HG03558 (cell line): Measurements from ENCODE around the gene DOHH.
"Not testable (repeated sequence)": the region's sequence is repeated elsewhere in the genome, so short reads cannot be mapped to it uniquely, and the experiment has no call there.

Experiments
- ATAC-seq: cut with Tn5 transposase; IDR thresholded peaks from one replicate; pipeline ENCODE4 v1.9.1; 2021; ENCODE audit warnings: moderate number of reproducible peaks; ENCODE audit not compliant: unreplicated experiment; ENCODE audit errors: extremely low read depth

DOHH gene

DNA sequence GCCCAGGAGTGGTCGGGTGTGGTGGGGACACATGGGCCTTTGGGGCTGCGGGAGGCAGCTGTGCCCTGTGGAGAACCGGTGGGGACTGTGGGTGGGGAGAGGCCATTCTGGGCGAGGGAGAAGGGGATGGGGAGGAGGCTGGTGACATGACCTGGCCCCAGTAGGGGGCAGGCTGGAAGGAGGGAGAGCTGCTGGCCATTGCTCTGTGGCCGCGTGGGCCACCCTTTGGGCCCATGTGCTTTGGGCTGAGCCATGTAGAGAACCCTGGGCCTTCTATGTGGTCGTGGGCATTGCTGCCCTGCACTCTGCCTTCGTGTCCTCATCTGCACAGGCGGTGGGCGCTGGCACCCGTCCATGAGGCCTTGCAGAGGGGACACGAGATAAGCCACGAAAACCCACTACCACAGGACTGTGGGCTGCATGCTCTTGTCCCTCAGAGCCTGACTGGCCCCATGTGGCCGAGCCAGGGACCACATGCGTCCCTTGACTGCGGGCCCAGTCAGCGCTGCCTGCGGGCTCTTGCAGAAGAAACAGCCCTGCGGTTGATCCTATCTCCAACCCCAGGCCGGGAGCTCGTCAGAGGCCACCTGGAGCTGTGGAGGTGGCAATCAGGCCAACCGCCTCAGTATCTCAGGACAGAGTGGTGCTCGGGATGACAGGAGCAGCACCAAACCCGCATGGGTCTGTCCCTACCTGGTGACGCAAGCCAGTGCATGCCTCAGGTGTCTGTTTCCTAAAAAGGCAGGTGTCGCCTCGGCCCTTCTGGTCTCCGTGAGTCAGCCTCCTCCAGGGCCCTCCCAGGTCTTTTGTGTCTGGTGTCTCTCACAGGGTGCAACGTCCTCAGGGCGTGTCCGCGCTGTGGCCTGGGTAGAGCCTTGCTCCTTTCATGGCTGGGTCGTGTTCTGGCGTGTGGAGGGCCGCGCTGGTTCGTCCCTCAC, 20.0 kb upstream of the DOHH start:
- no peak for ATAC-seq

DNA sequence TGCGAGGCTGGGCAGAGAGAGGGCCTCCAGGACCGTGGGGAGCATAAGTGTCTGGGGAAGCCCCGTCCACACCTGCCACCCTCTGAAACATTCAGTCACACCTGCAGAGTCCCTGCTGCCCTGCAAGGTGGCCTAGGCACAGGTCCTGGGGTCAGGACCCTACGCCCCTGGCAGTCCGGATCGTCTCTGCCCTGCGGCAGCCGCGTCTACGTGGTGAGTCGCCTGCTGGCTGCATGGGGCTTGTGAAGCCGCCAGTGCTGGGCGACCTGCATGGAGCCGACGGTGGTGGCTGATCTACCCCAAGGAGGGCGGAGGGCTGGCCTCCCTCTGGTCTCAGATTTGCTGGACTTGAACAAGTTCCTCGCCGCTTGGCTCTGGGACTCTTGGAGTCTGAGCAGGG, 18.7 kb upstream of the DOHH start:
- no peak for ATAC-seq

DNA sequence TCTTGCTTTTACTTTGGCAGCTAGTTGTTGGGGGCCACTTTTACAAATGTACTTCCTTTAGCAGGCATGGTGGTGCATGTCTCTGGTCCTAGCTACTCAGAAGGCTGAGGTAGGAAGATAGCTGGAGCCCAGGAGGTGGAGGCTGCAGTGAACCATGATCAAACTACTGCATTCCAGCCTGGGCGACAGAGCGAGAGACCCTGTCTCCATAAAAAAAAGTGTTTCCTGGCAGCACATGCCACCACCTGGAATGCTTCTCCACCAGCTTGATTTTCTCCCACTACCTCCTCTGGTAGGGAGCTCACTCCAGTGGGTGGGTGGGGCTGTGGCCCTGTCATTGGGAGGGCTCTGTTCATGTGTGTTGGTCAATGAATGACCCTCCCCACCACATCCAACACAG, 18.2 kb upstream of the DOHH start:
- no peak for ATAC-seq

DNA sequence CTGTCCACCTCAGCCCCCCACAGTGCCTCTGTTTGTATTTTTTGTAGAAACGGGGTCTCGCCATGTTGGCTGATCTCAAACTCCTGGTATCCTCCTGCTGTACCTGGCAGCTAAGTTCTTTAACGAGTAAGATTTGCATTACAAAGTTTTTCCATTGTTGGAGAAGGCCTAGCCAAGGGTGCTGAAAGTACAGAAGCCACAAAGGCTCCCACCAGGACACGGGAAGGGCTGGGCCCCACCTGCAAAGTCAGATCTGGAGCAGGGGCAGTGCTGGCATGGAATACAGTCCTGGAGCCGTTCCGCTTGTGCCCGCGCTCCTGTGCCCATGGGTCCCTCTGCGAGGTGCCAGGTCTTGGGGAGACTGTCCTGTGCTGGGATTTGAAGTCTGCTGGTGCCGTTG, 17.8 kb upstream of the DOHH start:
- ATAC-seq: no peak

DNA sequence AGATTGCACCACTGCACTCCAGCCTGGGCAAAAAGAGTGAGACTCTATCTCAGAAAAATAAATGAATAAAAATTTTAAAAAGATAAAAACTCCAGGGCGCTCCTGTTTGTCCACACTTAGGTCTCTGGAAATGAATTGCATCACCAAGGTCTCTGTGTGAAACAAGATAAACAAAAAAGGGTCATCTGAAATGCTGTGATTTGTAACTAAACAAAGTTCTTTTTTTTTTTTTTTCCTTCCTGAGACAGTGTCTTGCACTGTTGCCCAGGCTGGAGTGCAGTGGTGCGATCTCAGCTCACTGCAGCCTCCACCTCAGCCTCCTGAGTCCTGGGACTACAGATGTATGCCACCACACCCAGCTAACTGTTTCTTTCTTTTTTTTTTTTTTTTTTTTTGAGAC, 17.2 kb upstream of the DOHH start:
- ATAC-seq: no peak

DNA sequence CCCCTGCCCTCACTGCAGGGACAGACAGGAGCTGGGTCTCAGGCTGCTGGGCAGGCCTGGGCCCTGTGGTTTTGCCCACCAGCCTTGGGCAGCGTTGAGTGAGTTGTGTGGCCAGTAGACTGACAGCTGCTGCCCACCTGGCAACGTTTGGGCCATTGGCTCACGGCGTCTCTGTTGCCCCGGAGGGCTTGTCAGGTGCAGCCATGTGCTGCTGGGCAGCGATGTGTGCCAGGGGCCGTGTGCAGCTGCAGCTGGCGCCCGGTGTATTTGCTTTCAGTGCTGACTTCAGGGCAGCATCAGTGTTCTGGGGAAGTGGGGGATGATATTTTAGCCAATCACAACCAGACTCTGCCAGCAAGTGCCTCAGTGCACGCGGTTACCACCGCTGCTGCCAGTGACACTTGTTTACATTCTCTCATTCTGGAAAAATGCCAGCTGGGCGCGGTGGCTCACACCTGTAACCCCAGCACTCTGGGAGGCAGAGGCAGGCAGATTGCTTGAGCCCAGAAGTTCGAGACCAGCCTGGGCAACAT, 16.3 kb upstream of the DOHH start:
- no peak for ATAC-seq

DNA sequence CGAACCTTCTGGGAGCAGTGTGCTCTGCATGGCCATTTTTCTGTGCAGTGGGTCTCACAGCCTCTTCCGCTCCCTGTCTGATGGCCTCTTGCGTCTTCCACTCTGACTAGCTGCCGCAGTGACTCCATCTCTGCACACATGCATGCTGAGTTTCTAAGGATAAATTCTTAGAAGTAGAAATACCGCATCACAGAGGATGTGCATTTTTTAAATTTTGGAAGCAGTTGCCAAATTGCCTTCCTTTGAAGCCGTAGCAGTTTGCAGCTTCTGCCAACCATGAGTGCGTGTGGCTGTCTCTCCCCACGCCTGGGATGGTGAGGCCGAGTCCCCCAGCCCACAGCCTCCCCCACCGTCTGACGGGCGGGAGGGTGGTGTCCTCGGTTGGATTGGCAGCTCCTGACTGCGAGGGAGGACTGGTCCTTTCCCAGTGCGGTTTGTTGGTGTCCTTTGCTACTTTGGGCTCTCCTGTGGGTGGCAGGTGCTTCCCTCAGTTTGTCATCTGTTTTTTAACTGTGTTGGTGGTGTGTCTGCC, 15.5 kb upstream of the DOHH start:
- ATAC-seq: no peak

DNA sequence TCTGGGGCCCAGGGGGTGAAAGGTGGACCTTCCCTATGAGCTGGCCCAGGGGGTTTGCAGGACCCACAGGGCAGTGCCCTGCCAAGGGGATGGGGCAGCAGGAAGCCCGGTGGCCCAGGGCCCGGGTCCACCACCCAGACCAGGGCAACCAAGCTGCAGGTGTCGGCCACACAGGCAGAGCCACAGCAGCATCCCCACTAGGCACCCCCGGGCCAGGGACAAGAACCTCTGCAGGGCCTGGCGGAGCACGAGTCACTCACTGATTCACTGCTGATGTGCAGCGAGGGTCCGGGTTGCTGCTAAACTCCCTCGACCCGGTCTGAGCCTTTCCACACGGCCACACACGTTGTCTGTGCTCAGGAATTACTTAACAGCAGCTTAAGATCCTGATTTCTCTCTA, 14.5 kb upstream of the DOHH start:
- no peak for ATAC-seq

GRCh38 chr19:3513229-3514140, 13.0 kb upstream of the DOHH start:
- ATAC-seq: no peak

DNA sequence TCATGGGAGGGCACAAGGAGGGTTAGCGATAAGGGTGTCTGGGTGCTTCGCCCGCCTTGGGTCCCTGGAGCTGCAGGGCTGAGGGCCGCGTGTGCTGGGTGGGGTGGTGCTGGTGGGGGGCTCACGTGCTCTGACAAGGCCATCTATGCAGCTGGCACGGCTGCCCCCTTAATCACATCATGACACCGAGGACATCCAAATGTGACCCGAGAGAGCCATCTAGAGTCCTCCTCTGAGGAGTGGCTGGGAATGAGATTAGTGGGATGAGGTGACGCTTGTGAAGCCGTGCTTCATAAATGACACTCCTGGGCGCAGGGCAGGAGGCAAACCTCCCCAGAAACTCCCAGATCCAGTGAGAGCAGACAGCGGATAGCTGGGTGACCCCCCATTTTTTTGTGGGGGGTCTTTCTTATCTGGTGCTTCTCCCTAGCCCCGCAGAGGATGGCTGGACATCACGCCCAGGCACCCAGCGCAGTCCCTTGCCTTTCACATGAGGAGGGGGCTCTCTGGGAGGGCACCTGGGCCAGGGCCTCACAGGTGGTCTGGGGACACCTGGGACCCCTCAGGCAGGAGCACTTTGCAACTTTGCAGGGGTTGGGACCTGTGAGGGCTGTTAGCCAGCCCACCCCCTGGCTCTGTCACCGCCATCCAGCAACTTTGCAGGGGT, 12.2 kb upstream of the DOHH start:
- no peak for ATAC-seq

GRCh38 chr19:3511506-3512251, 11.2 kb upstream of the DOHH start:
- ATAC-seq: no peak

GRCh38 chr19:3510727-3511126, 10.3 kb upstream of the DOHH start:
- ATAC-seq: no peak

GRCh38 chr19:3509566-3509989, 9.1 kb upstream of the DOHH start:
- no peak for ATAC-seq

DNA sequence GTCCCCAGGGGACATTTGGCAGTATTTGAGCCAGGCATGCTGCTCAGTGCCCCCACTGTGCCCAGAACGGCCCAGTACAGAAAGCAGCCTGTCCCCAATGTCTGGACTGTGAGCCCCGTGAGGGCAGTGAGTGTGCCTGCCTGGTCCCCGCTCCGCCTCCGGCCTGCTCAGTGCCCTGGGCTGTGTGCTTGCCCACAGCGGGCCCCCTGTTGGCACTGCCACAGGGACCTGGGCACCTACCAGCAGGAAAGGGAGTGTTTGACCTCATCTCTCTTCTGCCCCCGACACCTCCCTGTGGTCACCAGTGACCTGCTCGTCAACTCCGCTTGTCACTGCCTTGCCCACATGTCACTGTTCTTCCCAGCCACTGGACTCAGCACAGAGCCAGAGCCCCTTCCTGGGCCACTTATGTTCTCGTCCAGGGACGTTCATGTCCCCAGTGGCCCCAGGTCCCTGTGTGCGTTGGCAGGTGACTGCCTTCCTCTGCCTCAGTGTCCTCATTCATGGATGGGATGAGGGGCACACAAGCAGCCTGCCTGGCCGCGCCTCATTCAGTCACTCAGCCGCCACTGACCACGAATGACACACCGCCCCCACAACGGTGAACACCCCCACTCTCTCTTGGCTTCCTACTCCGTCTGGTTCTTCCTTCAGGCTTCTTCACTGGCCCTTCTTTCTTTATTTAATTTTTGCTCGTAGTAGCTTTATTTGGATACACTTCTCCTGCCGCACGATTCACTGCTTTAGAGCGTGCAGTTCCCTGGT, 8.5 kb upstream of the DOHH start:
- ATAC-seq: no peak

GRCh38 chr19:3508121-3508661, 7.7 kb upstream of the DOHH start:
- ATAC-seq: not testable (repeated sequence)

GRCh38 chr19:3507371-3508120, 7.1 kb upstream of the DOHH start:
- no peak for ATAC-seq

GRCh38 chr19:3506384-3507340, 6.2 kb upstream of the DOHH start:
- no peak for ATAC-seq
